Hair follicular keratinocyte (primary cell): ENCODE results near the gene WDR49. TPM values are rescaled to one million over a fixed set of nuclear protein-coding genes. Genes with fewer than 3 reads are reported as not detected.

Experiments
- total RNA-seq: library from RNA; depleted of rRNA; stranded (reverse); fragments of >200 nt; gene quantifications from 2 replicates; pipeline ENCODE4 v1.2.3, GENCODE V29; 2015

WDR49 gene
- not detected in 2 replicates for total RNA-seq

GRCh38 chr3:167653760-167654159, at the start of gene WDR49:
Gene WDR49 (minus strand): TSS chr3:167653942. CDS start chr3:167653425, 517 bp downstream.

GRCh38 chr3:167473863-167474262, 179.9 kb downstream of the WDR49 start, which contains the start of gene SERPINI2:
Gene SERPINI2 (minus strand): TSS chr3:167474042. CDS start chr3:167471834, 2,208 bp downstream.

Other genes starting within 250 kb of the WDR49 start
- not detected in 2 replicates for gene SERPINI2, start 179.9 kb downstream of the WDR49 start, total RNA-seq
- gene PDCD10, start 81.0 kb upstream of the WDR49 start, total RNA-seq = 90.6 and 96.8 TPM in 2 replicates
- 2.2 and 2.5 TPM in 2 replicates for gene SERPINI1, start 81.8 kb upstream of the WDR49 start, total RNA-seq